Calu3 (cell line): Measurements from ENCODE around the gene EEF1AKMT3. TPM values are rescaled to one million over a fixed set of nuclear protein-coding genes. Genes with fewer than 3 reads are reported as not detected.

ENCODE experiments used
- BruUV-seq: library from RNA; stranded (reverse); fragments of 400-500 nt; replicated peaks from 2 replicates; lab custom pipeline; 2021; lab: Mats Ljungman, UMichigan
- CTCF ChIA-PET: fragments of 300-600 bp; sonication (Branson Sonifier 250); formaldehyde crosslinking; loops from one replicate; lab custom pipeline; 2022; ENCODE audit warnings: antibody characterized with exemption; lab: Charles Lee
- DNase-seq: peaks from one replicate; pipeline ENCODE4 v3.0.0; 2022
- H3K27ac Mint-ChIP-seq: one replicate; pipeline ENCODE4 v1.8.0; 2022; ENCODE audit warnings: mixed read lengths; ENCODE audit not compliant: unreplicated experiment
- H3K27me3 Mint-ChIP-seq: one replicate; pipeline ENCODE4 v1.8.0; 2022; ENCODE audit warnings: mixed read lengths; ENCODE audit not compliant: unreplicated experiment
- H3K36me3 Mint-ChIP-seq: one replicate; pipeline ENCODE4 v1.8.0; 2022; ENCODE audit warnings: mild to moderate bottlenecking, moderate library complexity, mixed read lengths; ENCODE audit not compliant: insufficient read depth, unreplicated experiment
- H3K4me1 Mint-ChIP-seq: one replicate; pipeline ENCODE4 v1.8.0; 2022; ENCODE audit warnings: mild to moderate bottlenecking, low read depth, mixed read lengths; ENCODE audit not compliant: unreplicated experiment
- H3K4me3 Mint-ChIP-seq: one replicate; pipeline ENCODE4 v1.8.0; 2022; ENCODE audit warnings: mild to moderate bottlenecking, low read depth, moderate library complexity, mixed read lengths; ENCODE audit not compliant: unreplicated experiment
- H3K9me3 Mint-ChIP-seq: one replicate; pipeline ENCODE4 v1.8.0; 2022; ENCODE audit warnings: low read depth, mixed read lengths; ENCODE audit not compliant: unreplicated experiment
- intact Hi-C: fragments of 100-400 bp; cut with micrococcal nuclease; formaldehyde crosslinking; loops from one replicate; pipeline ENCODE4 v1.10.0; 2022; ENCODE audit not compliant: unreplicated experiment
- total RNA-seq: library from RNA; stranded (reverse); gene quantifications from 2 replicates; pipeline ENCODE4 v1.2.3, GENCODE V29; 2022
- TF ChIP-seq, protein P1 (sequence below): fragments of 200-600 bp; IDR thresholded peaks from one replicate; pipeline ENCODE4 v1.8.0; 2022; ENCODE audit warnings: antibody characterized with exemption; ENCODE audit not compliant: unreplicated experiment

EEF1AKMT3 gene
- total RNA-seq, 1 experiment from 2014 or later: 8.4 TPM

DNA sequence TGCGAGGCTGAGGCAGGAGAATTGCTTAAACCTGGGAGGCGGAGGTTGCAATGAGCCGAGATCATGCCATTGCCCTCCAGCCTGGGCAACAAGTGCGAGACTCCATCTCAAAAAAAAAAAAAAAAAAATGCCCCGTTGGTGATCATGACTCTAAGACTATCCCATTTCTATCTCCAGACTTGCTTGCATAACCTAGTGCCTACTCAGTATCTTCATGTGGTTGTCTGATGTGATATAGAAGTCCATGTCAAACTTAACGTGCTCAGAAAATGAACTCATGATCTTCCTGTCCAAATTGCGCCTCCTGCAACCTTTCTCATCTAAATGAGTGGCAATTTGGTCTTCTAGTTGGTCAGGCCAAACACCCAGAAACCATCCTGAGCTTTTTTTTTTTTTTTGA, 5.5 kb downstream of the EEF1AKMT3 start:
- no TSS peak for BruUV-seq
- no peak for DNase-seq
- intact Hi-C loops: no loop called here
- Mint-ChIP-seq H3K27me3 (no peaks in the 10 kb centered on the region), H3K27ac (no peak overlapping the region), H3K4me1 (no peaks in the 10 kb centered on the region), H3K9me3 (no peaks in the 10 kb centered on the region), H3K36me3 (peaks cover 28% of the 10 kb centered on the region), H3K4me3 (no peak overlapping the region)
- CTCF ChIA-PET: no interaction called here
- TF ChIP-seq, protein P1, sequence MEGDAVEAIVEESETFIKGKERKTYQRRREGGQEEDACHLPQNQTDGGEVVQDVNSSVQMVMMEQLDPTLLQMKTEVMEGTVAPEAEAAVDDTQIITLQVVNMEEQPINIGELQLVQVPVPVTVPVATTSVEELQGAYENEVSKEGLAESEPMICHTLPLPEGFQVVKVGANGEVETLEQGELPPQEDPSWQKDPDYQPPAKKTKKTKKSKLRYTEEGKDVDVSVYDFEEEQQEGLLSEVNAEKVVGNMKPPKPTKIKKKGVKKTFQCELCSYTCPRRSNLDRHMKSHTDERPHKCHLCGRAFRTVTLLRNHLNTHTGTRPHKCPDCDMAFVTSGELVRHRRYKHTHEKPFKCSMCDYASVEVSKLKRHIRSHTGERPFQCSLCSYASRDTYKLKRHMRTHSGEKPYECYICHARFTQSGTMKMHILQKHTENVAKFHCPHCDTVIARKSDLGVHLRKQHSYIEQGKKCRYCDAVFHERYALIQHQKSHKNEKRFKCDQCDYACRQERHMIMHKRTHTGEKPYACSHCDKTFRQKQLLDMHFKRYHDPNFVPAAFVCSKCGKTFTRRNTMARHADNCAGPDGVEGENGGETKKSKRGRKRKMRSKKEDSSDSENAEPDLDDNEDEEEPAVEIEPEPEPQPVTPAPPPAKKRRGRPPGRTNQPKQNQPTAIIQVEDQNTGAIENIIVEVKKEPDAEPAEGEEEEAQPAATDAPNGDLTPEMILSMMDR: no peak

DNA sequence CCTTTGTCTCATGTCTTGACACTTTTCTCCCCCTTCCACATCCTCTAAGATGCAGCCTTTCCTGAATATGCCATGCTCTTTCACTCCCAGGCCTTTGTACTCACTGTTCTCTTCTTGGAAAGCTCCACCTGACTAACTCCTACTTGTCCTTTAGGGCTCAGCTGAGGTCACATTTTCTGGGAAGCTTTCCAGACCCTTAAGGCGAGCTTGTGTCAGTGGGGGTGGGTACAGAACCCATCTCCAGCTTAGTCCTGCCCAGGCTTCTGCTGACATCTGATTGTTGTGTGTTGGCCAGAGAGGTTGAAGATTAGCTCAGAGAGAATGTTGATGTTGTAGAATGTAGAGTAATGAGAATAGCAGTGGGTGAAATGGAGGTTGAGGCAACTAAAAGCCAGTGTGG, 7.3 kb downstream of the EEF1AKMT3 start:
- CTCF ChIA-PET: no interaction called here
- TF ChIP-seq, protein P1: no peak
- H3K9me3 Mint-ChIP-seq: no peaks in the 10 kb centered on the region
- no peak for DNase-seq
- no peaks in the 10 kb centered on the region for H3K27me3 Mint-ChIP-seq
- H3K27ac Mint-ChIP-seq: no peak overlapping the region
- peaks cover 24% of the 10 kb centered on the region for H3K36me3 Mint-ChIP-seq
- H3K4me3 Mint-ChIP-seq: no peak overlapping the region
- intact Hi-C loops: no loop called here
- no TSS peak for BruUV-seq
- H3K4me1 Mint-ChIP-seq: no peaks in the 10 kb centered on the region

DNA sequence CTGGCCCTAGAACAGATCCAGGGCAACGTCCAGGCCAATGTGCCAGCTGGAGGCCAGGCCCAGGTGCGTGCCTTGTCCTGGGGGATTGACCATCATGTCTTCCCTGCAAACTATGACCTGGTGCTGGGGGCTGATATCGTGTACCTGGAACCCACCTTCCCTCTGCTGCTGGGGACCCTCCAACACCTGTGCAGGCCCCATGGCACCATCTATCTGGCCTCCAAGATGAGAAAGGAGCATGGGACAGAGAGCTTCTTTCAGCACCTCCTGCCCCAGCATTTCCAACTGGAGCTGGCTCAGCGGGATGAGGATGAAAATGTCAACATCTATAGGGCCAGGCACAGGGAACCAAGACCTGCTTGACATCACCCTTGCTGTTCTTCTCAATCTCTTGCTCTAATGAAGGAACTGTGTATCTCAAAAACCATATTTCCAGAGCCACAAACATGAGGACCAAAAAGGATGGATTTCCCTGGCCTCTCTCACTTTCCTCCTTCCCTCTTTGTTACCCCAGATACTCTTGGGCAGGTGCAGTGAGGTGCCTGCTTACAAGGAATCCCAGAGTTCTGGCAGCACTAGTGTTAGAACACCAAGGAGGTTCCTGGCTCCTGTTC, 8.0 kb downstream of the EEF1AKMT3 start:
- Mint-ChIP-seq H3K27ac (no peak overlapping the region), H3K27me3 (no peaks in the 10 kb centered on the region), H3K4me3 (no peak overlapping the region), H3K4me1 (no peaks in the 10 kb centered on the region), H3K9me3 (no peaks in the 10 kb centered on the region), H3K36me3 (peaks cover 21% of the 10 kb centered on the region)
- BruUV-seq: no TSS peak
- DNase-seq: no peak
- CTCF ChIA-PET: no interaction called here
- intact Hi-C loops: no loop called here
- TF ChIP-seq, protein P1: no peak

DNA sequence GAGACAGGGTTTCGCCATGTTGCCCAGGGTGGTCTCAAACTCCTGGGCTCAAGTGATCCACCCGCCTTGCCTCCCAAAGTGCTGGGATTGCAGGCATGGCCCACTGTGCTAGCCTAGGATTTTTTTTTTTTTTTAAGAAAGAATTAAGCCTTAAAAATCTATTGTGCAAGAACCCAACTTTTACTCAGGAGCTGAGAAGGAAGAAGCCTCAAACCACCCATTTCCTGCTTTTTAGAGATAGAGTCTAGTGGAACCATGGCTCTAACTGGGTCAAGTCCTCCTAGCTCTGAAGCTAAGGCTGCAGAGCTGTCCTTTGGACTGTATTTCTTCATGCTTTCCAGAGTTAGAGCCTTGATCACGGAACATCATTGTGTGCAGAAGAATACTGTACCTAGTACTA, 8.8 kb downstream of the EEF1AKMT3 start:
- DNase-seq: no peak
- intact Hi-C loops: no loop called here
- Mint-ChIP-seq H3K27me3 (no peaks in the 10 kb centered on the region), H3K27ac (no peak overlapping the region), H3K36me3 (peaks cover 18% of the 10 kb centered on the region), H3K9me3 (no peaks in the 10 kb centered on the region), H3K4me1 (no peaks in the 10 kb centered on the region), H3K4me3 (no peak overlapping the region)
- no TSS peak for BruUV-seq
- CTCF ChIA-PET: no interaction called here
- TF ChIP-seq, protein P1: no peak
